ENCODE measurements around the gene ADAM11.

Gene ADAM11

DNA sequence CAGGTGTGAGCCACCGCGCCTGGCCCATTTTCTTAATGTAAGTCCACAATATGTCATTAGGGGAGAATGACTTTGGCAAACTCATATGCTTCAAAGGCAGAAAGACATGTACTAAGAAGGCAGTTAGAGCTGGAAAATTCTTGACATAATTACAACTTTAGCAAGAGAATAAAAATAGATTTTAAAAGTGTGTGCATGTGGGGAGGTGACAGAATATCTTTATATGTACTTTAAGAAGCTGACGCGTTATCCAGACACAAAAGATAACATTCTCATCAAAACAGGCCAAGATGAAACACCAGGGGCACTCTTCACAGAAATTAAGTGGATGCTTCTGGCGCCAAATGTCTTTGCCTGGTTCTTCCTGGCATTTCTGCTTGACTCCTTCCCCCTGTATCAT, 43.1 kb downstream of the ADAM11 start:
- WGBS (ENCODE audit: extremely low coverage, insufficient coverage, low lambda C conversion rate), result no CpG with 5 or more reads among the region's 5 CpGs
- H3K79me1 ChIP-seq (ENCODE audit: low read length), result peaks cover 12% of the 10 kb centered on the region
- H3K56ac ChIP-seq (ENCODE audit: low read length), result no peak overlapping the region
- H3K4ac ChIP-seq (ENCODE audit: low read depth, low read length), result no peak overlapping the region
- no peak overlapping the region for H2BK5ac ChIP-seq (ENCODE audit: low read length)
- H3K36me3 ChIP-seq (ENCODE audit: control insufficient read depth, insufficient read depth, low read length), result peaks cover 11% of the 10 kb centered on the region
- DNase-seq, result no peak
- H3K4me1 ChIP-seq (ENCODE audit: control insufficient read depth, low read depth, low read length), result no peaks in the 10 kb centered on the region
- no peak overlapping the region for H4K8ac ChIP-seq (ENCODE audit: low read depth, low read length)
- H3K18ac ChIP-seq (ENCODE audit: low read length), result no peak overlapping the region
- no peak overlapping the region for H2BK15ac ChIP-seq (replicated peaks; ENCODE audit: low read depth)
- H3K4me2 ChIP-seq (ENCODE audit: low read length), result no peak overlapping the region
- no peaks in the 10 kb centered on the region for H3K27me3 ChIP-seq (ENCODE audit: insufficient read depth, low read length, poor library complexity)
- H3K27ac ChIP-seq (ENCODE audit: low read depth, low read length), result no peak overlapping the region
- H2BK120ac ChIP-seq (ENCODE audit: low read depth, low read length), result no peak overlapping the region
- H3K23ac ChIP-seq (ENCODE audit: low read length), result no peak overlapping the region
- no peak overlapping the region for H4K5ac ChIP-seq (ENCODE audit: low read length)
- H3K9ac ChIP-seq (ENCODE audit: low read length), result no peak overlapping the region
- peaks cover 8% of the 10 kb centered on the region for H3K79me2 ChIP-seq (ENCODE audit: control insufficient read depth, insufficient read depth, low read length)
- H2AK5ac ChIP-seq (ENCODE audit: low read length), result no peak overlapping the region
- no peak overlapping the region for H3K4me3 ChIP-seq (ENCODE audit: low read length)

DNA sequence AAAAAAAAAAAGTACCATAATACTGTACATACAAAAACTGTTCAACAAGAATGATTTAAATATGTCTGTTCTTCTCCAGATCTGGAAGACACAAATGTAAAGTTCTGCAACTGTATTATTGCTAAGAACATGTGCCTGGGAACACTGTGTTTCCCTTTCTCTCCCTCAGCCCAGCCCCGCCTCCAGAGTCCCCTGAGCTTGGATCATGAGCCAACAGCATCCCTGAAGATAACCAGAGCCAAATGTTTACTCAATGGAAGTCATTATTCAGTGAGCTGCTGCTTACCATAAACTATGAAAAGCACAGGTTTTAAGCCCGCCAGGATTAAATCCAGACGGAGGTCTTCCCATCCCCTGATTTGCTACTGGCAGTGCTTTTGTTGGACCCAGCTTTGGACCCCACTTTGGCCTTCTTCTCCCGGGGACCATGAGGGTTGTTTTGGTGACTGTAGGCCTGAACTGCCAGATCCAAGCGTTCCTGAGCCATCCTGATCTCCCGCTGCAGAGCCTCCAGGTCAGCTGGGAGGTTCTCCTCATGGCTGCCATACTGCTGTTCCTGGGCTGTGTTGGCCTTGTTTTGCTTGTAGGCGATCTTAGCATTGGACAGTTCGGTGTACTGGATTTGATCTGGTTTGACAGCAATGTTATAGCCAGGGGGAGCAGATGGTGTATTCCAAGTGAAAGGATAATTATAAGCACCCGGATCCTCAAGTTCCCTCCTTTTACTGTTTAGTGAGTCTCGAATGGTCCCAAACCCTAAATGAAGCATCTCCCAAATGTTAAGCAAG, 45.7 kb downstream of the ADAM11 start:
- H2BK15ac ChIP-seq (replicated peaks; ENCODE audit: low read depth), result no peak overlapping the region
- DNase-seq, result no peak
- H3K79me1 ChIP-seq (ENCODE audit: low read length), result peaks cover 21% of the 10 kb centered on the region
- H3K9ac ChIP-seq (ENCODE audit: low read length), result no peak overlapping the region
- no peak overlapping the region for H4K5ac ChIP-seq (ENCODE audit: low read length)
- no peak overlapping the region for H3K27ac ChIP-seq (ENCODE audit: low read depth, low read length)
- no peak overlapping the region for H3K18ac ChIP-seq (ENCODE audit: low read length)
- H2BK5ac ChIP-seq (ENCODE audit: low read length), result no peak overlapping the region
- no peak overlapping the region for H3K4me2 ChIP-seq (ENCODE audit: low read length)
- no peak overlapping the region for H2BK120ac ChIP-seq (ENCODE audit: low read depth, low read length)
- no CpG with 5 or more reads among the region's 10 CpGs for WGBS (ENCODE audit: extremely low coverage, insufficient coverage, low lambda C conversion rate)
- H3K4me1 ChIP-seq (ENCODE audit: control insufficient read depth, low read depth, low read length), result no peaks in the 10 kb centered on the region
- peaks cover 21% of the 10 kb centered on the region for H3K79me2 ChIP-seq (ENCODE audit: control insufficient read depth, insufficient read depth, low read length)
- peaks cover 11% of the 10 kb centered on the region for H3K36me3 ChIP-seq (ENCODE audit: control insufficient read depth, insufficient read depth, low read length)
- no peak overlapping the region for H3K4ac ChIP-seq (ENCODE audit: low read depth, low read length)
- H3K4me3 ChIP-seq (ENCODE audit: low read length), result no peak overlapping the region
- H2AK5ac ChIP-seq (ENCODE audit: low read length), result no peak overlapping the region
- no peak overlapping the region for H4K8ac ChIP-seq (ENCODE audit: low read depth, low read length)
- H3K56ac ChIP-seq (ENCODE audit: low read length), result no peak overlapping the region
- no peak overlapping the region for H3K23ac ChIP-seq (ENCODE audit: low read length)
- H3K27me3 ChIP-seq (ENCODE audit: insufficient read depth, low read length, poor library complexity), result no peaks in the 10 kb centered on the region

DNA sequence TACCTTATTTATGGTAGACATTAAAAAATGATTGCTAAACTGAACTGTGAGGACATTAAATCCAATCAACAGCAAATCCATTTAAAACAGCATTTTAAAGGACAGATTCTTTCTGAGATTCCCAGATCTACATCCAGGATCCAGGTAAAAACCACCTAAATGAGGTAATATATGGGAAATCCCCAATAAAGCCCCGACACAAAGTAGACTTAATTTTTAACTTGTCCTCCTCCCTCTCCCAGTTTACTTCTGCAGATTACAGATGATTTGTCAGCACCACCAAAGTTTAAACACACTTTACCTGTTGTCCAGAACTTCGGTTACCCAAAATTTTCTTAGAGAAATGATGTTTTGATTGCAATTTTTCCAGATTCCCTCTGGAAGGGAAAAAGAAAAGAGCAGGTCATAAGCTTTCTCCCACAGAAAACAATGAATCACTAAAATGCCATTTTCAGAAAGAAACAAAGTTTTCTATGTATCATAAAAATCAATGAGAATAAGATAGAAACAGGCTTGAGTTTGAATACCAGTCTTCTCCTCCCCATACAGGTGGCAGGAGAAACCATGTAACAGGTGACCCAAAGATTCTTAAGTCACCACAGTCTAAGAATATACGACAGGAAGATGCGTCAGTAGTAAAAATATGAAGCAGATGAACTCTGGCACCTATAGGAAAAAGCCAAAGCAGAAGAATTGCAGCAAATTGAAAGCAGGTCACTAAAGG, 48.5 kb downstream of the ADAM11 start:
- no peak overlapping the region for H3K4me2 ChIP-seq (ENCODE audit: low read length)
- WGBS (ENCODE audit: extremely low coverage, insufficient coverage, low lambda C conversion rate), result no CpG with 5 or more reads among the region's 4 CpGs
- H2AK5ac ChIP-seq (ENCODE audit: low read length), result no peak overlapping the region
- no peak overlapping the region for H3K56ac ChIP-seq (ENCODE audit: low read length)
- H2BK5ac ChIP-seq (ENCODE audit: low read length), result no peak overlapping the region
- no peak overlapping the region for H2BK120ac ChIP-seq (ENCODE audit: low read depth, low read length)
- no peaks in the 10 kb centered on the region for H3K27me3 ChIP-seq (ENCODE audit: insufficient read depth, low read length, poor library complexity)
- no peak overlapping the region for H4K8ac ChIP-seq (ENCODE audit: low read depth, low read length)
- DNase-seq, result no peak
- H3K9ac ChIP-seq (ENCODE audit: low read length), result no peak overlapping the region
- no peak overlapping the region for H3K18ac ChIP-seq (ENCODE audit: low read length)
- H3K4me3 ChIP-seq (ENCODE audit: low read length), result no peak overlapping the region
- H3K4me1 ChIP-seq (ENCODE audit: control insufficient read depth, low read depth, low read length), result no peaks in the 10 kb centered on the region
- no peak overlapping the region for H2BK15ac ChIP-seq (replicated peaks; ENCODE audit: low read depth)
- H4K5ac ChIP-seq (ENCODE audit: low read length), result no peak overlapping the region
- H3K79me1 ChIP-seq (ENCODE audit: low read length), result peaks cover 18% of the 10 kb centered on the region
- peaks cover 32% of the 10 kb centered on the region for H3K79me2 ChIP-seq (ENCODE audit: control insufficient read depth, insufficient read depth, low read length)
- no peak overlapping the region for H3K27ac ChIP-seq (ENCODE audit: low read depth, low read length)
- peaks cover 10% of the 10 kb centered on the region for H3K36me3 ChIP-seq (ENCODE audit: control insufficient read depth, insufficient read depth, low read length)
- no peak overlapping the region for H3K4ac ChIP-seq (ENCODE audit: low read depth, low read length)
- H3K23ac ChIP-seq (ENCODE audit: low read length), result no peak overlapping the region

DNA sequence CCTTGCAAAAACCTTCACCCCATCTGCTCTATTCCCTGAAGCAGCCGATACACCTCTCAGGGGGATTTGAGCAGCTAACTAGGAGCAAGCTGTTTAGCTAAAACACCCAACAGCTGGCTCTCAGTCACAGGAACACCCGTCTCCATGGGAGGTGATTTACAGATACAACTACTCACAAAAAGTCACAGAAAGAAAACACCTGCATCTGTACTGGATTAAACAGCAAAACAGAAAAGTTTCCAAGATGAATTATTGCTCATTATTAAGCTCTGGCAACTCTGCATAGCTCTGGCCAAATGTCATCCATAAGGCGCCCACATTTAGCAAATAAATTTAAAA, 49.0 kb downstream of the ADAM11 start:
- H3K4me1 ChIP-seq (ENCODE audit: control insufficient read depth, low read depth, low read length), result no peaks in the 10 kb centered on the region
- H3K27me3 ChIP-seq (ENCODE audit: insufficient read depth, low read length, poor library complexity), result no peaks in the 10 kb centered on the region
- H2BK15ac ChIP-seq (replicated peaks; ENCODE audit: low read depth), result no peak overlapping the region
- H2BK5ac ChIP-seq (ENCODE audit: low read length), result no peak overlapping the region
- H3K56ac ChIP-seq (ENCODE audit: low read length), result no peak overlapping the region
- DNase-seq, result no peak
- peaks cover 10% of the 10 kb centered on the region for H3K36me3 ChIP-seq (ENCODE audit: control insufficient read depth, insufficient read depth, low read length)
- no peak overlapping the region for H3K27ac ChIP-seq (ENCODE audit: low read depth, low read length)
- H3K4me3 ChIP-seq (ENCODE audit: low read length), result no peak overlapping the region
- whole genome bisulfite sequencing (ENCODE audit: extremely low coverage, insufficient coverage, low lambda C conversion rate), result no CpG with 5 or more reads among the region's 3 CpGs
- no peak overlapping the region for H3K4me2 ChIP-seq (ENCODE audit: low read length)
- H3K4ac ChIP-seq (ENCODE audit: low read depth, low read length), result no peak overlapping the region
- peaks cover 32% of the 10 kb centered on the region for H3K79me2 ChIP-seq (ENCODE audit: control insufficient read depth, insufficient read depth, low read length)
- H2AK5ac ChIP-seq (ENCODE audit: low read length), result no peak overlapping the region
- no peak overlapping the region for H4K8ac ChIP-seq (ENCODE audit: low read depth, low read length)
- H3K18ac ChIP-seq (ENCODE audit: low read length), result no peak overlapping the region
- H4K5ac ChIP-seq (ENCODE audit: low read length), result no peak overlapping the region
- H3K79me1 ChIP-seq (ENCODE audit: low read length), result peaks cover 18% of the 10 kb centered on the region
- no peak overlapping the region for H3K9ac ChIP-seq (ENCODE audit: low read length)
- no peak overlapping the region for H2BK120ac ChIP-seq (ENCODE audit: low read depth, low read length)
- H3K23ac ChIP-seq (ENCODE audit: low read length), result no peak overlapping the region

DNA sequence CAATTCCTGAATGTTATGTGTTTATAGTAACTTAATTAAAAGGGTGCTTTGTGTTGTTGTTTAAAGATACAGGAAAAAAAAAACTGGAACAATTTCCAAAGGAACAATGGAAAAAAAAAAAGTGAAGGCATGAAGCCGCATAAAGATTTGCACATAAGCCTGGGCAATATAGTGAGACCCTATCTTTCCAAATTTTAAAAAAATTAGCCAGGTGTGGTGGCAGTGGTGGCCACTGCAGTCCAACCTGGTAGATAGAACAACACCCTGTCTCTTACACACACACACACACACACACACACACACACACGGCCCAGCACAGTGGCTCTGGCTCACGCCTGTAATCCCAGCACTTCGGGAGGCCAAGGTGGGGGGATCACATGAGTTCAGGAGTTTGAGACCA, 49.4 kb downstream of the ADAM11 start:
- no peak for DNase-seq
- Histone ChIP-seq H2BK120ac (ENCODE audit: low read depth, low read length) (no peak overlapping the region), H2BK5ac (ENCODE audit: low read length) (no peak overlapping the region), H3K4ac (ENCODE audit: low read depth, low read length) (no peak overlapping the region), H2BK15ac (replicated peaks; ENCODE audit: low read depth) (no peak overlapping the region), H3K9ac (ENCODE audit: low read length) (no peak overlapping the region), H3K36me3 (ENCODE audit: control insufficient read depth, insufficient read depth, low read length) (peaks cover 10% of the 10 kb centered on the region), H4K5ac (ENCODE audit: low read length) (no peak overlapping the region), H2AK5ac (ENCODE audit: low read length) (no peak overlapping the region), H3K79me2 (ENCODE audit: control insufficient read depth, insufficient read depth, low read length) (peaks cover 34% of the 10 kb centered on the region), H3K23ac (ENCODE audit: low read length) (no peak overlapping the region), H4K8ac (ENCODE audit: low read depth, low read length) (no peak overlapping the region), H3K4me1 (ENCODE audit: control insufficient read depth, low read depth, low read length) (no peaks in the 10 kb centered on the region), H3K18ac (ENCODE audit: low read length) (no peak overlapping the region), H3K79me1 (ENCODE audit: low read length) (peaks cover 18% of the 10 kb centered on the region), H3K4me2 (ENCODE audit: low read length) (no peak overlapping the region), H3K56ac (ENCODE audit: low read length) (no peak overlapping the region), H3K4me3 (ENCODE audit: low read length) (no peak overlapping the region), H3K27ac (ENCODE audit: low read depth, low read length) (no peak overlapping the region), H3K27me3 (ENCODE audit: insufficient read depth, low read length, poor library complexity) (no peaks in the 10 kb centered on the region)
- WGBS (ENCODE audit: extremely low coverage, insufficient coverage, low lambda C conversion rate), result no CpG with 5 or more reads among the region's 4 CpGs

Data from mesendoderm (in vitro differentiated cells).